Stomach (tissue), 9 donors: ENCODE measurements around the gene WNT4. TPM values are rescaled to one million over a fixed set of nuclear protein-coding genes. Genes with fewer than 3 reads are reported as not detected.
A peak's percentile ranks its signal among the peaks of the same experiment; 100 is the strongest.

Experiments used
- DNase-seq, 2 donors: peaks; one replicate each; pipeline versions ENCODE4 v3.0.0 to v3.0.0-alpha.2; 2013 to 2019
- H3K27ac ChIP-seq, 5 donors: fragments of 200-600 bp in 4 of 5; sonication (generic) in 4 of 5; one replicate each; pipeline ENCODE4 v1.5.1; 2013 to 2019; ENCODE audit warnings: mild to moderate bottlenecking in 1 of 5, moderate library complexity in 1 of 5
- H3K27me3 ChIP-seq, 3 donors: fragments of 200-600 bp; sonication (generic); one replicate each; pipeline ENCODE4 v1.5.1; 2017 to 2019; ENCODE audit warnings: mixed run types in 1 of 3
- H3K36me3 ChIP-seq, 4 donors: fragments of 200-600 bp; sonication (generic); 1 replicate in 3 of 4; 2 replicates in 1 of 4; pipeline ENCODE4 v1.5.1; 2016 to 2019
- H3K4me1 ChIP-seq, 4 donors: fragments of 200-600 bp; sonication (generic); one replicate each; pipeline ENCODE4 v1.5.1; 2016 to 2019
- H3K4me3 ChIP-seq, 4 donors: fragments of 200-600 bp; sonication (generic) in 3 of 4; one replicate each; pipeline ENCODE4 v1.5.1; 2016 to 2019; ENCODE audit warnings: mild to moderate bottlenecking in 1 of 4
- H3K9me3 ChIP-seq, 4 donors: fragments of 200-600 bp; sonication (generic); one replicate each; pipeline ENCODE4 v1.5.1; 2016 to 2019
- EP300 ChIP-seq: sonication (generic); formaldehyde crosslinking; IDR thresholded peaks from one replicate; pipeline ENCODE4 v1.6.1; 2017; ENCODE audit warnings: antibody characterized with exemption
- POLR2A ChIP-seq, 4 donors: fragments of 450-650 bp; IDR thresholded peaks; one replicate each; pipeline ENCODE4 v1.6.1; 2016; ENCODE audit warnings: antibody characterized with exemption in 4 of 4, control low read depth in 2 of 4, mild to moderate bottlenecking in 1 of 4, moderate library complexity in 1 of 4
- POLR2AphosphoS5 ChIP-seq, 3 donors: sonication (generic); formaldehyde crosslinking; IDR thresholded peaks; one replicate each; pipeline ENCODE4 v1.6.1; 2016; ENCODE audit warnings: antibody characterized with exemption in 3 of 3
- WGBS, 5 donors: extraction: QIAGEN DNeasy Blood & Tissue Kit in 3 of 5; methylation state at CpG; one replicate each; pipeline versions ENCODE4 v1.1.5 to v1.1.7; 2013 to 2018; 5-methylcytosine and 5-hydroxymethylcytosine counted together
- intact Hi-C: fragments of 100-400 bp; cut with DNase I; formaldehyde crosslinking; loops from one replicate; pipeline ENCODE4 v1.15.1; 2023; ENCODE audit warnings: low total_unique reads
- polyA plus RNA-seq, 3 donors: library from polyadenylated mRNA; stranded (reverse); fragments of 200-250 nt; gene quantifications; one replicate each; pipeline ENCODE4 v1.2.3, GENCODE V29; 2013
- total RNA-seq, 5 donors: library from RNA; depleted of rRNA; stranded (reverse); fragments of >200 nt; gene quantifications; one replicate each; pipeline versions ENCODE4 v1.1.0 to v1.2.3, GENCODE V29; 2014 to 2016
- TF ChIP-seq, protein P1 (sequence below), 7 experiments: fragments of 450-650 bp in 4 of 7; fragments of 200-600 bp in 3 of 7; sonication (generic) in 3 of 7; IDR thresholded peaks; one replicate each; pipeline ENCODE4 v1.5.1; 2016 to 2019; ENCODE audit warnings: antibody characterized with exemption in 7 of 7, control low read depth in 2 of 7, mild to moderate bottlenecking in 1 of 7
- donor health status: healthy with polysubstance abuse.
- donor health status: Bipolar disorder and iron deficiency.
- donor health status: healthy.

WNT4 gene
- total and polyA plus RNA-seq, 8 donors = 0.58 to 10.0 (median 4.5) TPM

DNA sequence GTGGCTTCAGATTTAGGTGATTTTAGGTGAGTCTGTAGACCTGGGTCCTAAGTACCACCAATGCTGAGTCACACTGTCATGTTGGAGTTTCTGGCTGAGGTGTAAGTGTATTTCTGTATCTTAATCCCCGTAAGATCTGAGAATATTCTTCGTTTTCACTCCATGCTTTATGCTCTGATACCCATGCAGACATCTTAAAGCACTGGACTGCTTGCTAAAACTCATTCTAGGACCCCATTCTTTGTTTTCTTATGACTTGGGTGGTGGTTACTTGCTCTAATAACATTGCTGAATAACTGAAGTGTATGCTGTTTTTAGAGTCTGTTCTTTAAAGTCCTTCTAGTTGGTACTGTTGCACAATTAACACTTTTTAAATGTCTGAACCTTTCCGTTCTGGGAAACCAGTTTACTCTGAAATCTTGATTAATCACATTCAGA lies 53.7 kb downstream of the WNT4 start:
- H3K4me1 ChIP-seq = peaks cover 35 to 77% (median 56%) of the 10 kb centered on the region in 4 donors
- H3K27me3 ChIP-seq = no peaks in the 10 kb centered on the region
- no peak for TF ChIP-seq POLR2AphosphoS5 (IDR thresholded peaks at IDR 0.05)
- no peak for TF ChIP-seq EP300
- no peak for TF ChIP-seq POLR2A (IDR thresholded peaks at IDR 0.05)
- TF ChIP-seq, protein P1, sequence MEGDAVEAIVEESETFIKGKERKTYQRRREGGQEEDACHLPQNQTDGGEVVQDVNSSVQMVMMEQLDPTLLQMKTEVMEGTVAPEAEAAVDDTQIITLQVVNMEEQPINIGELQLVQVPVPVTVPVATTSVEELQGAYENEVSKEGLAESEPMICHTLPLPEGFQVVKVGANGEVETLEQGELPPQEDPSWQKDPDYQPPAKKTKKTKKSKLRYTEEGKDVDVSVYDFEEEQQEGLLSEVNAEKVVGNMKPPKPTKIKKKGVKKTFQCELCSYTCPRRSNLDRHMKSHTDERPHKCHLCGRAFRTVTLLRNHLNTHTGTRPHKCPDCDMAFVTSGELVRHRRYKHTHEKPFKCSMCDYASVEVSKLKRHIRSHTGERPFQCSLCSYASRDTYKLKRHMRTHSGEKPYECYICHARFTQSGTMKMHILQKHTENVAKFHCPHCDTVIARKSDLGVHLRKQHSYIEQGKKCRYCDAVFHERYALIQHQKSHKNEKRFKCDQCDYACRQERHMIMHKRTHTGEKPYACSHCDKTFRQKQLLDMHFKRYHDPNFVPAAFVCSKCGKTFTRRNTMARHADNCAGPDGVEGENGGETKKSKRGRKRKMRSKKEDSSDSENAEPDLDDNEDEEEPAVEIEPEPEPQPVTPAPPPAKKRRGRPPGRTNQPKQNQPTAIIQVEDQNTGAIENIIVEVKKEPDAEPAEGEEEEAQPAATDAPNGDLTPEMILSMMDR (IDR thresholded peaks at IDR 0.05) = no peak
- peaks cover 21 to 83% (median 56%) of the 10 kb centered on the region in 4 donors for H3K36me3 ChIP-seq
- intact Hi-C loops = no loop called here
- peak overlapping the region in 1 of 4 donors; percentile 22 for H3K4me3 ChIP-seq
- no peak for DNase-seq
- H3K9me3 ChIP-seq = no peaks in the 10 kb centered on the region
- H3K27ac ChIP-seq = peak overlapping the region in 3 of 5 donors; percentile 19 to 56 (median 19)
- WGBS, 5 donors = 31 to 47% (median 36%) methylated on average over 3 of the region's 3 CpGs

DNA sequence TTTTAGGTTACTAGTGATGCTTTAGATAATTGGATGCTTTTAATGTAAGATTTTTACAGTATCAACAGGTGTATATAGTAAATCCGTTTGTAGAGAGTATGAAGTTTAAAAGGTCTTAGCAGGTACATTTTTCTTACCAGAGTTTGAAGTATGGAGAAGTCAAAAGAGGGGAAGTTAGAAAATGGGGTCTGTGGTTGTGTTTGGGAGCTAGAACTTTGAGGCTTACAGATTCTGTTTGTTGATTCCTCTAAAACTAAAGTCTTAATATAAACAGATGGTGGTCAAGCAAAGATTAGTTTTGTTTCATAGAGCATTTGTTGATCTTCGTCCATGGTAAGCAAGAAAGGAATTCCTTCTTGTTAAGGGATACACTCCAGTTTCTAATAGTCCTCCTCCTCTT lies 54.6 kb downstream of the WNT4 start:
- Histone ChIP-seq H3K4me1 (peaks cover 35 to 85% (median 60%) of the 10 kb centered on the region in 4 donors), H3K36me3 (peaks cover 22 to 81% (median 54%) of the 10 kb centered on the region in 4 donors)

DNA sequence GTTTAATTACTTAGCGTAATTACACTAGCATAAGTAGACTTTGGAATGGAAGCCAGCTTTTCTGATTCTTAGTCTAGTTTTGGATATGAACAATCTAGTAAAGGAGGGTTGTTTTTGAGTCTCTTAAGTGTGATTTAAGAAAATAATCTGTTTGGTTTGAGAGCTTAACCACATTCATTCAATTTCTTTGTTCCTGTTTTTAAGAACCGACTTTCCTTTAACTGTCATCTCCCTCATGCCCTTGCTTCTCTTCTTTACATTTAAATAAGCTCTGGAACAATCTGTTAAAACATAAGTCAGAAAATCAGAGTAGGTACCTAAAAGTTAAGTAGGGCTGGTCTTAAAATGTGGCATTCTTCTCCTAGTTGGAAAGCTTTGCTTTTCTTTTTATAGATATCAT lies 62.7 kb downstream of the WNT4 start:
- no peak for DNase-seq
- H3K36me3 ChIP-seq = peaks cover 6 to 67% (median 56%) of the 10 kb centered on the region in 4 donors
- intact Hi-C loops = no loop called here
- WGBS, 5 donors = 72 to 90% (median 82%) methylated on average over 2 of the region's 2 CpGs
- no peak overlapping the region for H3K27ac ChIP-seq
- H3K4me1 ChIP-seq = peaks cover 24 to 89% (median 59%) of the 10 kb centered on the region in 4 donors
- H3K27me3 ChIP-seq = no peaks in the 10 kb centered on the region
- TF ChIP-seq POLR2AphosphoS5 (IDR thresholded peaks at IDR 0.05) (no peak), EP300 (no peak), POLR2A (IDR thresholded peaks at IDR 0.05) (no peak)
- TF ChIP-seq, protein P1 (IDR thresholded peaks at IDR 0.05) = no peak
- no peaks in the 10 kb centered on the region for H3K9me3 ChIP-seq
- H3K4me3 ChIP-seq = no peak overlapping the region

More for the DNA sequence above, 54.6 kb downstream of the WNT4 start:
- H3K27me3 ChIP-seq = no peaks in the 10 kb centered on the region
- H3K27ac ChIP-seq = peak overlapping the region in 1 of 5 donors; percentile 56
- no peaks in the 10 kb centered on the region for H3K9me3 ChIP-seq
- no peak for TF ChIP-seq EP300
- 19 to 35% (median 23%) methylated on average over 2 of the region's 2 CpGs for WGBS, 5 donors
- DNase-seq = no peak
- no peak overlapping the region for H3K4me3 ChIP-seq
- intact Hi-C loops = no loop called here

DNA sequence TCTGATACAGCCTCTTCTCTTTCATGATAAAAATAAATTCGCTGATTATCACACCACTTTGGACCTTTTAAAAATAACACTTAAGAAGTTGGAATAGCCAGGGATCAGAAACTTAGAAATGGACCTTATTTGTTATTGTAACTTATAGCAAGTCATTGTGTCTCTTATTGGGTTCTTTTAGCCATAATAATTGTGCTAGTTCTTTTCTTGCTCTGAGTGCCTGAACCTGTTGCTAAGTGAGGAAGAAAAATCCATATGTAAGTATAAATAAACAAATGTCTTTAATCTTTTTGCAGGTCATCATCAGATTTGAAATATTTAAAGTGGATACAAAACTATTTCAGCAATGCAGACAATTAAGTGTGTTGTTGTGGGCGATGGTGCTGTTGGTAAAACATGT lies 64.8 kb downstream of the WNT4 start:
- Histone ChIP-seq H3K27me3 (no peaks in the 10 kb centered on the region), H3K4me3 (no peak overlapping the region), H3K4me1 (peaks cover 43 to 93% (median 75%) of the 10 kb centered on the region in 4 donors), H3K9me3 (no peaks in the 10 kb centered on the region), H3K36me3 (peaks cover 3 to 60% (median 54%) of the 10 kb centered on the region in 4 donors), H3K27ac (no peak overlapping the region)
- intact Hi-C loops = no loop called here
- TF ChIP-seq, protein P1 (IDR thresholded peaks at IDR 0.05) = no peak
- DNase-seq = no peak
- 67 to 83% (median 73%) methylated on average over 2 of the region's 2 CpGs for WGBS, 5 donors

DNA sequence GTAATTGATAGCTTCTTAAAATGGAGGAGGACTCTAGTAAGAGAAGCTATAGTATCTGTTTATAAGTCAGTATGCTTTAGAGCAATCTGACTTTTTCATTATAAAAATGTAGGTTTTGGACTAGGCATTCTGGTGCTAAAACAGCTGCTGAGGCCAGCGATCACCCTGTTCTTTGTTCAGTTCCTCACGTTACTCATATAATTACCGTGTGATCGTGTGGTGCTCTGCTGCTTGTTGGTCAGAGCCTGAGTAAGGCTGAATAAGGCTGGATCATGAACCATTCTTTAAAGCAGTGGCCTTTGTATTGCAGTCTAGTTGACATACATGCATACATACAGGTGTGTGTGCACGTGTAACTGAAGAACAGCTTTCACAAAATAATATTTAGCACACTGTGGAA lies 65.2 kb downstream of the WNT4 start:
- no peaks in the 10 kb centered on the region for H3K27me3 ChIP-seq
- TF ChIP-seq, protein P1 (IDR thresholded peaks at IDR 0.05) = no peak
- TF ChIP-seq POLR2A (IDR thresholded peaks at IDR 0.05) (no peak), EP300 (no peak), POLR2AphosphoS5 (IDR thresholded peaks at IDR 0.05) (no peak)
- H3K36me3 ChIP-seq = peaks cover 0 to 56% (median 49%) of the 10 kb centered on the region in 4 donors
- 19 to 25% (median 25%) methylated on average over 5 of the region's 5 CpGs for WGBS, 5 donors
- DNase-seq = no peak
- peaks cover 47 to 95% (median 76%) of the 10 kb centered on the region in 4 donors for H3K4me1 ChIP-seq
- no peak overlapping the region for H3K4me3 ChIP-seq
- intact Hi-C loops = no loop called here
- no peaks in the 10 kb centered on the region for H3K9me3 ChIP-seq
- H3K27ac ChIP-seq = peak overlapping the region in 1 of 5 donors; percentile 45
